Liver (tissue), 9 donors: ENCODE data around the gene ZNF580. TPM values are rescaled to one million over a fixed set of nuclear protein-coding genes. Genes with fewer than 3 reads are reported as not detected.

Experiments
- DNase-seq: peaks from one replicate; pipeline ENCODE4 v3.0.0-alpha.2; 2017; ENCODE audit warnings: low spot score
- H3K27ac ChIP-seq, 2 donors: one replicate each; pipeline ENCODE4 v1.7.0; 2013; ENCODE audit warnings: inconsistent platforms in 2 of 2, low read length in 2 of 2, control low read depth in 1 of 2, low read depth in 1 of 2, mild to moderate bottlenecking in 1 of 2
- H3K27me3 ChIP-seq, 4 donors: one replicate each; pipeline versions ENCODE4 v1.6.1 to v1.7.0; 2013; ENCODE audit warnings: low read length in 3 of 4, inconsistent platforms in 1 of 4, mild to moderate bottlenecking in 1 of 4, moderate library complexity in 1 of 4; ENCODE audit not compliant: control insufficient read depth in 4 of 4, insufficient read depth in 4 of 4
- H3K36me3 ChIP-seq, 4 donors: one replicate each; pipeline versions ENCODE4 v1.6.1 to v1.7.0; 2013; ENCODE audit warnings: low read length in 3 of 4, mild to moderate bottlenecking in 3 of 4, low read depth in 1 of 4, moderate library complexity in 1 of 4; ENCODE audit not compliant: control insufficient read depth in 4 of 4, insufficient read depth in 3 of 4
- H3K4me1 ChIP-seq, 4 donors: one replicate each; pipeline versions ENCODE4 v1.6.1 to v1.7.0; 2013; ENCODE audit warnings: low read length in 3 of 4, mild to moderate bottlenecking in 3 of 4, moderate library complexity in 1 of 4; ENCODE audit not compliant: control insufficient read depth in 4 of 4, insufficient read depth in 4 of 4
- H3K4me3 ChIP-seq, 3 donors: one replicate each; pipeline versions ENCODE4 v1.6.1 to v1.7.0; 2013; ENCODE audit warnings: low read length in 3 of 3, control low read depth in 1 of 3, low read depth in 1 of 3, mild to moderate bottlenecking in 1 of 3
- H3K9ac ChIP-seq, 2 donors: one replicate each; pipeline ENCODE4 v1.7.0; 2013; ENCODE audit warnings: low read length in 2 of 2, mild to moderate bottlenecking in 2 of 2, moderate library complexity in 2 of 2, control low read depth in 1 of 2, low read depth in 1 of 2
- H3K9me3 ChIP-seq, 4 donors: one replicate each; pipeline versions ENCODE4 v1.6.1 to v1.7.0; 2013; ENCODE audit warnings: low read length in 3 of 4; ENCODE audit not compliant: control insufficient read depth in 4 of 4
- EGR1 ChIP-seq, 2 donors: IDR thresholded peaks; 2 replicates each; pipeline ENCODE4 v1.6.1; 2016 to 2018; ENCODE audit warnings: antibody characterized with exemption in 2 of 2, low read depth in 2 of 2
- FOXA1 ChIP-seq: IDR thresholded peaks from 2 replicates; pipeline ENCODE4 v1.6.1; 2016; ENCODE audit warnings: antibody characterized with exemption
- FOXA2 ChIP-seq: IDR thresholded peaks from 2 replicates; pipeline ENCODE4 v1.6.1; 2016; ENCODE audit warnings: antibody characterized with exemption
- GABPA ChIP-seq, 2 donors: IDR thresholded peaks in 1 of 2; conservative IDR thresholded peaks in 1 of 2; 2 replicates each; pipeline ENCODE4 v1.6.1; 2016; ENCODE audit warnings: antibody characterized with exemption in 2 of 2, mild to moderate bottlenecking in 1 of 2, moderate library complexity in 1 of 2
- HNF4A ChIP-seq, 2 donors: conservative IDR thresholded peaks; 2 replicates each; pipeline ENCODE4 v1.6.1; 2016; ENCODE audit warnings: antibody characterized with exemption in 2 of 2, mild to moderate bottlenecking in 2 of 2
- HNF4G ChIP-seq: IDR thresholded peaks from 2 replicates; pipeline ENCODE4 v1.6.1; 2016; ENCODE audit warnings: antibody characterized with exemption
- JUND ChIP-seq, 2 donors: IDR thresholded peaks; 2 replicates each; pipeline ENCODE4 v1.6.1; 2016; ENCODE audit warnings: antibody characterized with exemption in 2 of 2
- NR2F2 ChIP-seq: IDR thresholded peaks from 2 replicates; pipeline ENCODE4 v1.6.1; 2016; ENCODE audit warnings: antibody characterized with exemption
- RAD21 ChIP-seq, 2 donors: IDR thresholded peaks; 2 replicates each; pipeline ENCODE4 v1.6.1; 2016; ENCODE audit warnings: antibody characterized with exemption in 2 of 2, mild to moderate bottlenecking in 2 of 2
- RXRA ChIP-seq, 2 donors: IDR thresholded peaks; 2 replicates each; pipeline ENCODE4 v1.6.1; 2017 to 2018; ENCODE audit warnings: antibody characterized with exemption in 2 of 2, mild to moderate bottlenecking in 1 of 2
- SP1 ChIP-seq: IDR thresholded peaks from 2 replicates; pipeline ENCODE4 v1.6.1; 2018; ENCODE audit warnings: antibody characterized with exemption, mild to moderate bottlenecking
- TAF1 ChIP-seq: conservative IDR thresholded peaks from 2 replicates; pipeline ENCODE4 v1.6.1; 2016; ENCODE audit warnings: antibody characterized with exemption, mild to moderate bottlenecking
- YY1 ChIP-seq: IDR thresholded peaks from 2 replicates; pipeline ENCODE4 v1.6.1; 2016; ENCODE audit warnings: antibody characterized with exemption, mild to moderate bottlenecking
- WGBS: extraction: QIAGEN DNeasy Blood & Tissue Kit; methylation state at CpG from one replicate; pipeline ENCODE4 v1.1.7; 2013; 5-methylcytosine and 5-hydroxymethylcytosine counted together
- polyA plus RNA-seq, 2 donors: library from polyadenylated mRNA; stranded (reverse) in 1 of 2; unstranded in 1 of 2; fragments of 200-250 nt in 1 of 2; fragments of >200 nt in 1 of 2; fragmentation: Nextera tagmentation in 1 of 2; extraction: Ambion mirVana in 1 of 2; gene quantifications; one replicate each; pipeline versions ENCODE4 v1.2.1 to v1.2.3, GENCODE V29; 2013 to 2015
- total RNA-seq, 2 donors: library from RNA; depleted of rRNA; stranded (reverse); fragments of >200 nt; gene quantifications; one replicate each; pipeline ENCODE4 v1.2.3, GENCODE V29; 2014
- TF ChIP-seq, protein P1 (sequence below): IDR thresholded peaks from 2 replicates; pipeline ENCODE4 v1.6.1; 2016; ENCODE audit warnings: antibody characterized with exemption
- TF ChIP-seq, protein P2 (sequence below): IDR thresholded peaks from 2 replicates; pipeline ENCODE4 v1.6.1; 2016; ENCODE audit warnings: antibody characterized with exemption, mild to moderate bottlenecking
- TF ChIP-seq, protein P3 (sequence below): fragments of 150-350 bp; IDR thresholded peaks from 2 replicates; pipeline ENCODE4 v1.5.1; 2017; ENCODE audit warnings: improper control_type of control experiment, low read depth, low read length; ENCODE audit not compliant: missing input control
- TF ChIP-seq, protein P4 (sequence below): IDR thresholded peaks from 2 replicates; pipeline ENCODE4 v1.6.1; 2016; ENCODE audit warnings: antibody characterized with exemption
- TF ChIP-seq, protein P5 (sequence below): IDR thresholded peaks from 2 replicates; pipeline ENCODE4 v1.6.1; 2016; ENCODE audit warnings: antibody characterized with exemption
- donor health status: healthy.
- donor health status: healthy.
- donor health status: healthy.
- donor health status: healthy.
- donor health status: healthy.

ZNF580 gene
- total and polyA plus RNA-seq, 4 donors, result 2.6 to 5.2 (median 5.1) TPM

DNA sequence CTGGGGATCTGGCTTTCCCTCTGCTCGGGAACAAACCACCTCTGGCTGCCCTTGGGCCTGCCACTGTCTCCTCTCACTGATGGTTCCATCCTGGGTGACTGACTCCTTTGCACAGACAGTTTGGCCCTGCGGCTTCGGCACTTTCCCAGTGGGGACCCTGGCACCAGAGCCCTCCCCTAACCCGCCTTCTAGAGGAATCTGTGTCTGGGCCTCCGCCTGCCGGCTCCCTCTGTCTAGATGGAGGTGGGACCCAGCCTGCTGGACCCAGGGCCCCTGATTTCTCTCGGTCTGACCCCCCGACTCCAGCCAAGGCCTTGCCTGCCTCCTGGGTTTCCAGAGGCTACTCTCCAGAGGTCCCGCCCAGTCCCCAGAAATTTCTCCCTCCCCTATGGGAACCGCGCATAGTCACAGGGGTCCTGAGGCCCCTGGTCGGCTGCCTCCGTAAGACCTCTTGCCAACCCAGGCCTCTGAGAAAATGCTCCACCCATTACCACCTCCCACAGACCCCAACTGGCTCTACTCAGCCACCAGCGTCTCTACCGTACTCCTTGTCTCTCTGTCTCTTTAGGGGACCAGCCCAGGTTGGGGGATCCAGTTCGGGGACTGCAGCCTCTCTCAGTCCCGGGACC lies 9.9 kb downstream of the ZNF580 start:
- Histone ChIP-seq H3K9me3 (no peaks in the 10 kb centered on the region), H3K4me3 (no peak overlapping the region), H3K36me3 (no peaks in the 10 kb centered on the region), H3K4me1 (peaks cover 9 to 29% (median 22%) of the 10 kb centered on the region in 4 donors), H3K27me3 (no peaks in the 10 kb centered on the region), H3K9ac (no peak overlapping the region), H3K27ac (no peak overlapping the region)
- TF ChIP-seq RAD21 (IDR thresholded peaks at IDR 0.05) (no peak), HNF4A (conservative IDR thresholded peaks at IDR 0.05) (no peak), SP1 (no peak), EGR1 (IDR thresholded peaks at IDR 0.05; ENCODE audit: low read depth in 2 of 2) (no peak), FOXA2 (no peak), HNF4G (no peak), TAF1 (no peak)
- TF ChIP-seq, protein P1, sequence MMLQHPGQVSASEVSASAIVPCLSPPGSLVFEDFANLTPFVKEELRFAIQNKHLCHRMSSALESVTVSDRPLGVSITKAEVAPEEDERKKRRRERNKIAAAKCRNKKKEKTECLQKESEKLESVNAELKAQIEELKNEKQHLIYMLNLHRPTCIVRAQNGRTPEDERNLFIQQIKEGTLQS, result no peak
- TF ChIP-seq, protein P2, sequence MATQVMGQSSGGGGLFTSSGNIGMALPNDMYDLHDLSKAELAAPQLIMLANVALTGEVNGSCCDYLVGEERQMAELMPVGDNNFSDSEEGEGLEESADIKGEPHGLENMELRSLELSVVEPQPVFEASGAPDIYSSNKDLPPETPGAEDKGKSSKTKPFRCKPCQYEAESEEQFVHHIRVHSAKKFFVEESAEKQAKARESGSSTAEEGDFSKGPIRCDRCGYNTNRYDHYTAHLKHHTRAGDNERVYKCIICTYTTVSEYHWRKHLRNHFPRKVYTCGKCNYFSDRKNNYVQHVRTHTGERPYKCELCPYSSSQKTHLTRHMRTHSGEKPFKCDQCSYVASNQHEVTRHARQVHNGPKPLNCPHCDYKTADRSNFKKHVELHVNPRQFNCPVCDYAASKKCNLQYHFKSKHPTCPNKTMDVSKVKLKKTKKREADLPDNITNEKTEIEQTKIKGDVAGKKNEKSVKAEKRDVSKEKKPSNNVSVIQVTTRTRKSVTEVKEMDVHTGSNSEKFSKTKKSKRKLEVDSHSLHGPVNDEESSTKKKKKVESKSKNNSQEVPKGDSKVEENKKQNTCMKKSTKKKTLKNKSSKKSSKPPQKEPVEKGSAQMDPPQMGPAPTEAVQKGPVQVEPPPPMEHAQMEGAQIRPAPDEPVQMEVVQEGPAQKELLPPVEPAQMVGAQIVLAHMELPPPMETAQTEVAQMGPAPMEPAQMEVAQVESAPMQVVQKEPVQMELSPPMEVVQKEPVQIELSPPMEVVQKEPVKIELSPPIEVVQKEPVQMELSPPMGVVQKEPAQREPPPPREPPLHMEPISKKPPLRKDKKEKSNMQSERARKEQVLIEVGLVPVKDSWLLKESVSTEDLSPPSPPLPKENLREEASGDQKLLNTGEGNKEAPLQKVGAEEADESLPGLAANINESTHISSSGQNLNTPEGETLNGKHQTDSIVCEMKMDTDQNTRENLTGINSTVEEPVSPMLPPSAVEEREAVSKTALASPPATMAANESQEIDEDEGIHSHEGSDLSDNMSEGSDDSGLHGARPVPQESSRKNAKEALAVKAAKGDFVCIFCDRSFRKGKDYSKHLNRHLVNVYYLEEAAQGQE, result no peak
- DNase-seq, result no peak
- 94% methylated on average over 17 of the region's 17 CpGs for WGBS

DNA sequence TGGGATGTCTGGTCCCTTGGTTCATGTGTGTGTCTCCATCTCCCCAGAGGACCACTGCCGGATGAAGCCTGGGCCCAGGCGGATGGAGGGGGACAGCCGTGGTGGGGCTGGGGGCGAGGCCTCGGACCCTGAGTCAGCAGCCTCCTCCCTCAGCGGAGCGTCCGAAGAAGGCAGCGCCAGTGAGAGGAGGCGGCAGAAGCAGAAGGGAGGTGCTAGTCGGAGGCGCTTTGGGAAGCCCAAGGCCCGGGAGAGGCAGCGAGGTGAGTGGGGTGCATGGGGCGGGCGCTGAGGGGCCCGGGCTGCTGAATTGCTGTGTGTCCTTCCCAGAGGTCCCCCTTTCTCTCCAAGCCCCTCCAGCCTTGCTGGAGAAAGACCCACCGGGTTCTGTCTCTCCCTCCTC lies 10.4 kb downstream of the ZNF580 start:
- Histone ChIP-seq H3K36me3 (no peaks in the 10 kb centered on the region), H3K27ac (no peak overlapping the region), H3K9ac (no peak overlapping the region), H3K4me3 (no peak overlapping the region), H3K4me1 (peaks cover 12 to 34% (median 27%) of the 10 kb centered on the region in 4 donors), H3K27me3 (no peaks in the 10 kb centered on the region), H3K9me3 (no peaks in the 10 kb centered on the region)
- no peak for DNase-seq
- 94% methylated on average over 18 of the region's 18 CpGs for WGBS
- TF ChIP-seq HNF4G, result no peak

DNA sequence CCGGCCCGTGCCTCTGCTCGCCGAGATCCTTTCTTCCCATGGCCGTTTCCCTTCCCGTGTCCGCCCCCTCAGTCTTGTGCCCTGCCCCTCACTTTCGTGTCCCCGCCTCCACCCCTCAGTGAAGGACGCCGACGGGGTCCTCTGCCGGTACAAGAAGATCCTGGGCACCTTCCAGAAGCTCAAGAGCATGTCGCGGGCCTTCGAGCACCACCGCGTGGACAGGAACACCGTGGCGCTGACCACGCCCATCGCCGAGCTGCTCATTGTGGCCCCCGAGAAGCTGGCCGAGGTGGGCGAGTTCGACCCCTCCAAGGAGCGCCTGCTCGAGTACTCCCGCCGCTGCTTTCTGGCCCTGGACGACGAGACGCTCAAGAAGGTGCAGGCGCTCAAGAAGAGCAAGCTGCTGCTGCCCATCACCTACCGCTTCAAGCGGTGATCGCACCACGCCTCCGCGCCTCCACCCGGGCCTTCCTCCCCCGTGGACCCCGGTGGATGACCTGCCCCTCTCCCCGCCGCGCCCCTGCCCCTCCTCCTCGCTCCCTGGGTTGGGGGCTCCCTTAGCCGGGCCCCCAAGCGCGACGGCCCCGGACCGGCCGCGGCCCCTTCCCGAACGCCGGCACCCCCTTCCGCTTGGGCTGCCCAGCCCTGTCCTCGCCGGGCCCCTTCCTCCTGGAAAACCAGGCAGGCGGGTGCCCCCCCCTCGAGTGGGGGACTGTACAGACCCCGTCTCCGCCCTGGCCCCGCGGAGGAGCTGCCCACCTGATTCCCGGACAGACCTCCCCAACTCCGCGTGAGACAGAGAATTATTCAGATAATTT lies 11.7 kb downstream of the ZNF580 start:
- Histone ChIP-seq H3K4me3 (no peak overlapping the region), H3K27ac (no peak overlapping the region), H3K9ac (no peak overlapping the region), H3K36me3 (no peaks in the 10 kb centered on the region), H3K4me1 (peaks cover 14 to 38% (median 33%) of the 10 kb centered on the region in 4 donors), H3K9me3 (no peaks in the 10 kb centered on the region), H3K27me3 (no peaks in the 10 kb centered on the region)
- 90% methylated on average over 71 of the region's 71 CpGs for WGBS
- no peak for DNase-seq
- TF ChIP-seq YY1, result no peak
- TF ChIP-seq RAD21 (IDR thresholded peaks at IDR 0.05), result no peak
- TF ChIP-seq, protein P3, sequence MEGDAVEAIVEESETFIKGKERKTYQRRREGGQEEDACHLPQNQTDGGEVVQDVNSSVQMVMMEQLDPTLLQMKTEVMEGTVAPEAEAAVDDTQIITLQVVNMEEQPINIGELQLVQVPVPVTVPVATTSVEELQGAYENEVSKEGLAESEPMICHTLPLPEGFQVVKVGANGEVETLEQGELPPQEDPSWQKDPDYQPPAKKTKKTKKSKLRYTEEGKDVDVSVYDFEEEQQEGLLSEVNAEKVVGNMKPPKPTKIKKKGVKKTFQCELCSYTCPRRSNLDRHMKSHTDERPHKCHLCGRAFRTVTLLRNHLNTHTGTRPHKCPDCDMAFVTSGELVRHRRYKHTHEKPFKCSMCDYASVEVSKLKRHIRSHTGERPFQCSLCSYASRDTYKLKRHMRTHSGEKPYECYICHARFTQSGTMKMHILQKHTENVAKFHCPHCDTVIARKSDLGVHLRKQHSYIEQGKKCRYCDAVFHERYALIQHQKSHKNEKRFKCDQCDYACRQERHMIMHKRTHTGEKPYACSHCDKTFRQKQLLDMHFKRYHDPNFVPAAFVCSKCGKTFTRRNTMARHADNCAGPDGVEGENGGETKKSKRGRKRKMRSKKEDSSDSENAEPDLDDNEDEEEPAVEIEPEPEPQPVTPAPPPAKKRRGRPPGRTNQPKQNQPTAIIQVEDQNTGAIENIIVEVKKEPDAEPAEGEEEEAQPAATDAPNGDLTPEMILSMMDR, result no peak
- TF ChIP-seq FOXA1, result no peak
- TF ChIP-seq NR2F2, result no peak
- TF ChIP-seq HNF4A (conservative IDR thresholded peaks at IDR 0.05), result no peak
- no peak for TF ChIP-seq TAF1
- TF ChIP-seq, protein P4, sequence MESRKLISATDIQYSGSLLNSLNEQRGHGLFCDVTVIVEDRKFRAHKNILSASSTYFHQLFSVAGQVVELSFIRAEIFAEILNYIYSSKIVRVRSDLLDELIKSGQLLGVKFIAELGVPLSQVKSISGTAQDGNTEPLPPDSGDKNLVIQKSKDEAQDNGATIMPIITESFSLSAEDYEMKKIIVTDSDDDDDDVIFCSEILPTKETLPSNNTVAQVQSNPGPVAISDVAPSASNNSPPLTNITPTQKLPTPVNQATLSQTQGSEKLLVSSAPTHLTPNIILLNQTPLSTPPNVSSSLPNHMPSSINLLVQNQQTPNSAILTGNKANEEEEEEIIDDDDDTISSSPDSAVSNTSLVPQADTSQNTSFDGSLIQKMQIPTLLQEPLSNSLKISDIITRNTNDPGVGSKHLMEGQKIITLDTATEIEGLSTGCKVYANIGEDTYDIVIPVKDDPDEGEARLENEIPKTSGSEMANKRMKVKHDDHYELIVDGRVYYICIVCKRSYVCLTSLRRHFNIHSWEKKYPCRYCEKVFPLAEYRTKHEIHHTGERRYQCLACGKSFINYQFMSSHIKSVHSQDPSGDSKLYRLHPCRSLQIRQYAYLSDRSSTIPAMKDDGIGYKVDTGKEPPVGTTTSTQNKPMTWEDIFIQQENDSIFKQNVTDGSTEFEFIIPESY, result no peak
- no peak for TF ChIP-seq GABPA (IDR thresholded peaks at IDR 0.05 in 1 of 2, conservative IDR thresholded peaks at IDR 0.05 in 1 of 2)
- TF ChIP-seq, protein P5, sequence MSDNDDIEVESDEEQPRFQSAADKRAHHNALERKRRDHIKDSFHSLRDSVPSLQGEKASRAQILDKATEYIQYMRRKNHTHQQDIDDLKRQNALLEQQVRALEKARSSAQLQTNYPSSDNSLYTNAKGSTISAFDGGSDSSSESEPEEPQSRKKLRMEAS, result no peak
- TF ChIP-seq FOXA2, result no peak
- TF ChIP-seq, protein P1, result no peak
- TF ChIP-seq SP1, result no peak
- no peak for TF ChIP-seq RXRA (IDR thresholded peaks at IDR 0.05)
- TF ChIP-seq JUND (IDR thresholded peaks at IDR 0.05), result no peak
